ENCODE data around the gene AMBRA1. TPM values are rescaled to one million over a fixed set of nuclear protein-coding genes. Genes with fewer than 3 reads are reported as not detected.

AMBRA1 gene
- total and polyA plus RNA-seq, 2 of the 8 experiments (the other 6 are each of a cell fraction or from before 2014, with no cell fraction given), result 14.2 to 37.4 TPM

DNA sequence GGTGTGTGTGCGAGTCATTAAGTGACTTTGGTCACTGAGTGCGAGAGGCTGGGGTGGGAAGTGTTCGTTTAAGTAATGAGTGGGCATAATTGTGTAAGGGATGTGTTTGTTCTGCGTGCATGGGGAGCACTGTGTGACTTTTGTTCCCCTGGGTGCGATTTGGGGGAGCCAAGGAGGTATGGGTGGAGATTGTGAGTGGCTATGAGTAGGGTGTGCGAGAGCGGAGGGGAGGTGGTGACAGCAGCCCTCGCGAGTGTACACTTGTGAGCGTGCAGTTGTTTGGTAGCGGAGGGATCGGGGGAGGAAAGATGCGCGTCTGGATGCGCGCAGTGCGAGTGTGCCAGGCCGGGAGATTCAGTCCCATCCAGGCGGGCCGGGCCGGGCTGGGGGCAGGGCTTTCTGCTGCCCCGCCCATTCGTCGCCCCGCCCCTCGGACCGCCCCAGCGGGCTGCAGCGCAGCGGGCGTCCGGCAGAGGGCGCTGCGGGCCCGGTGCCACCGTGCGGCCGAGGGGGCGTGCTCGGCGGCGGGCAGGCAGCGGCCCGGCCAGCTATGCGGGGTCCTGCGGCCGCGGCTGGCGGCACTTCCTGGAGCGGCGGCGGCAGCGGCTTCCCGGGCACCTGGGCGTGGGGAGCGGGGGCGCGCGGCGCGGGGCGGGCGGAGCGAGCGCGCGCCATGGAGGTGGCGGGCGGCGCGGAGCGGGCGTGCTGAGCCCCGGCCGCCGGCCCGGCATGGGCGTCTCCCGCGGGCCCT lies 246.8 kb downstream of the AMBRA1 start, which contains the start of gene DGKZ (continued):
- no peak for TF ChIP-seq CHD1 (IDR thresholded peaks at IDR 0.05; ENCODE audit: low read depth, low read length)
- TF ChIP-seq NANOG (IDR thresholded peaks at IDR 0.05; ENCODE audit: insufficient read depth, low read depth, low read length, poor library complexity, severe bottlenecking), result no peak
- peak; percentile 14; the same call in 1 of the 2 replicates for TF ChIP-seq SP1 (IDR thresholded peaks at IDR 0.05; ENCODE audit: low read depth, low read length)
- no peak for TF ChIP-seq BCL11A (IDR thresholded peaks at IDR 0.05; ENCODE audit: low read depth in 2 of 2, low read length in 2 of 2)
- peak; percentile 63; the same call in 1 of the 2 replicates for TF ChIP-seq TAF1 (IDR thresholded peaks at IDR 0.05; ENCODE audit: low read depth, low read length)
- TF ChIP-seq CTBP2 (IDR thresholded peaks at IDR 0.05; ENCODE audit: borderline replicate concordance, insufficient read depth, insufficient read length, low read length), result no peak
- TF ChIP-seq CHD2 (IDR thresholded peaks at IDR 0.05; ENCODE audit: low read length), result no peak
- TF ChIP-seq JUND (IDR thresholded peaks at IDR 0.05; ENCODE audit: low read length), result no peak
- no peak for TF ChIP-seq CEBPB (IDR thresholded peaks at IDR 0.05; ENCODE audit: low read depth, low read length)
- TF ChIP-seq SP4 (IDR thresholded peaks at IDR 0.05; ENCODE audit: low read length), result peak; percentile 58; the same call in 1 of the 2 replicates
- TF ChIP-seq JUN (IDR thresholded peaks at IDR 0.05; ENCODE audit: low read depth, low read length), result no peak
- TF ChIP-seq ASH2L (IDR thresholded peaks at IDR 0.05; ENCODE audit: low read length), result no peak
- TF ChIP-seq HDAC2 (IDR thresholded peaks at IDR 0.05; ENCODE audit: borderline replicate concordance in 1 of 2, low read depth in 2 of 2, low read length in 2 of 2), result no peak
- no peak for TF ChIP-seq BRCA1 (IDR thresholded peaks at IDR 0.05; ENCODE audit: low read depth, low read length)
- TF ChIP-seq POLR2AphosphoS5 (IDR thresholded peaks at IDR 0.05; ENCODE audit: low read depth, low read length), result peak; percentile 53; the same call in 1 of the 2 replicates
- no peak for TF ChIP-seq YY1 (IDR thresholded peaks at IDR 0.05; ENCODE audit: low read depth, low read length)
- no peak for TF ChIP-seq POU5F1 (IDR thresholded peaks at IDR 0.05; ENCODE audit: low read depth, low read length)
- peak in 1 of 2 experiments; percentile 70; a peak in 2 of 4 replicates for TF ChIP-seq SIN3A (conservative IDR thresholded peaks at IDR 0.05 in 1 of 2, IDR thresholded peaks at IDR 0.05 in 1 of 2; ENCODE audit: low read depth in 1 of 2, low read length in 2 of 2)

Data from H1 (cell line).